ENCODE measurements around the gene JARID2. TPM values are rescaled to one million over a fixed set of nuclear protein-coding genes. Genes with fewer than 3 reads are reported as not detected.
A peak's percentile ranks its signal among the peaks of the same experiment; 100 is the strongest.

The JARID2 gene
- total and polyA plus RNA-seq, 2 of the 4 experiments (the other 2 are of a cell fraction): 9.6 to 12.9 TPM

DNA sequence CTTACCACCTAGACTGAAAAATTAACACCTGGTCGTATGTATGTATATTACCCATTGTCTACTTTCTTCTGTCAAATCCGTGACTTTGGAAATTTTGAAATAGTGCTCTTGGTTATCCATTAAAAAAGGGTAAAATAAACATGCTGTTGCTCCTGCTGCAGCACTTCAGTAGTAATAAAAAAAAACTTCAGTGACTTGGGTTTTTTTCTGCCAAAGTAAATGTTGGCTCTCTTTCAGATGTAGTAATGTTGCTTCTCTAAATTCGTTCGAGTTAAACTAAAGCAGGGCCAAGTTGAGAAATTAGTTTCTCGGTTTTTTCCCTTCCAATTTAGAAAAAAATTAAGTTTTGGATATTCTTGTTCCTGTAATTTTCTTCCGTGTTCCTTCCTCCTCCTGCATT, 34.2 kb downstream of the JARID2 start:
- CTCF ChIA-PET: no interaction called here
- H2AK5ac ChIP-seq (ENCODE audit: low read depth, low read length): no peak overlapping the region
- no peak overlapping the region for H3K9ac ChIP-seq (ENCODE audit: low read depth, low read length)
- H3K27ac ChIP-seq (ENCODE audit: insufficient read depth, low read length): no peak overlapping the region
- H3K23ac ChIP-seq (ENCODE audit: low read depth, low read length): no peak overlapping the region
- H3K79me1 ChIP-seq (ENCODE audit: low read depth in 1 of 2, low read length in 2 of 2): peaks cover 23 to 68% of the 10 kb centered on the region in 2 experiments
- peaks cover 19% of the 10 kb centered on the region for H3K4me1 ChIP-seq (ENCODE audit: control insufficient read depth, insufficient read depth, low read length)
- no peak overlapping the region for H2BK20ac ChIP-seq (ENCODE audit: low read depth, low read length)
- TF ChIP-seq POLR2A (IDR thresholded peaks at IDR 0.05; ENCODE audit: low read depth, low read length) (no peak), RCOR1 (IDR thresholded peaks at IDR 0.05; ENCODE audit: insufficient replicate concordance, low read length) (no peak), RFX5 (IDR thresholded peaks at IDR 0.05; ENCODE audit: low read depth, low read length) (no peak), MAZ (IDR thresholded peaks at IDR 0.05; ENCODE audit: borderline replicate concordance, low read depth, low read length) (no peak), MXI1 (IDR thresholded peaks at IDR 0.05; ENCODE audit: borderline replicate concordance, low read depth, low read length) (no peak), BHLHE40 (IDR thresholded peaks at IDR 0.05; ENCODE audit: low read depth, low read length) (no peak), FOS (IDR thresholded peaks at IDR 0.05; ENCODE audit: low read depth, low read length) (no peak), RAD21 (IDR thresholded peaks at IDR 0.05; ENCODE audit: low read length) (no peak), CEBPB (IDR thresholded peaks at IDR 0.05; ENCODE audit: low read depth, low read length) (no peak), SMC3 (IDR thresholded peaks at IDR 0.05; ENCODE audit: low read depth, low read length) (no peak), CHD1 (IDR thresholded peaks at IDR 0.05; ENCODE audit: low read depth, low read length) (no peak)
- TF ChIP-seq, protein P1, sequence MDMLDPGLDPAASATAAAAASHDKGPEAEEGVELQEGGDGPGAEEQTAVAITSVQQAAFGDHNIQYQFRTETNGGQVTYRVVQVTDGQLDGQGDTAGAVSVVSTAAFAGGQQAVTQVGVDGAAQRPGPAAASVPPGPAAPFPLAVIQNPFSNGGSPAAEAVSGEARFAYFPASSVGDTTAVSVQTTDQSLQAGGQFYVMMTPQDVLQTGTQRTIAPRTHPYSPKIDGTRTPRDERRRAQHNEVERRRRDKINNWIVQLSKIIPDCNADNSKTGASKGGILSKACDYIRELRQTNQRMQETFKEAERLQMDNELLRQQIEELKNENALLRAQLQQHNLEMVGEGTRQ (IDR thresholded peaks at IDR 0.05; ENCODE audit: low read depth, low read length): no peak
- TF ChIP-seq, protein P2, sequence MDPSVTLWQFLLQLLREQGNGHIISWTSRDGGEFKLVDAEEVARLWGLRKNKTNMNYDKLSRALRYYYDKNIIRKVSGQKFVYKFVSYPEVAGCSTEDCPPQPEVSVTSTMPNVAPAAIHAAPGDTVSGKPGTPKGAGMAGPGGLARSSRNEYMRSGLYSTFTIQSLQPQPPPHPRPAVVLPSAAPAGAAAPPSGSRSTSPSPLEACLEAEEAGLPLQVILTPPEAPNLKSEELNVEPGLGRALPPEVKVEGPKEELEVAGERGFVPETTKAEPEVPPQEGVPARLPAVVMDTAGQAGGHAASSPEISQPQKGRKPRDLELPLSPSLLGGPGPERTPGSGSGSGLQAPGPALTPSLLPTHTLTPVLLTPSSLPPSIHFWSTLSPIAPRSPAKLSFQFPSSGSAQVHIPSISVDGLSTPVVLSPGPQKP (IDR thresholded peaks at IDR 0.05; ENCODE audit: borderline replicate concordance, low read depth, low read length): no peak
- no peak overlapping the region for H4K8ac ChIP-seq (ENCODE audit: low read depth in 2 of 2, low read length in 2 of 2)
- intact Hi-C loops (cut with micrococcal nuclease): no loop called here
- ATAC-seq (ENCODE audit: low read depth): peak; percentile 48; the same call in 1 of the 2 replicates
- no peak overlapping the region for H3K18ac ChIP-seq (ENCODE audit: low read depth, low read length)
- no peak overlapping the region for H3K56ac ChIP-seq (ENCODE audit: extremely low read depth, insufficient read depth, low read length)
- in situ Hi-C loops (cut with MboI; ENCODE audit: low sequenced_read_pairs): no loop called here
- no peak overlapping the region for H3K4me3 ChIP-seq (ENCODE audit: insufficient read depth, low read depth, low read length)
- H3K36me3 ChIP-seq (ENCODE audit: control insufficient read depth, insufficient read depth, low read length): no peaks in the 10 kb centered on the region
- H3K9me1 ChIP-seq (ENCODE audit: insufficient read depth, low read length): peaks cover 6% of the 10 kb centered on the region
- peaks cover 75% of the 10 kb centered on the region for H4K20me1 ChIP-seq (ENCODE audit: insufficient read depth, low read length)
- no peak overlapping the region for H2AFZ ChIP-seq (replicated peaks; ENCODE audit: low read length, poor library complexity)
- no peak overlapping the region for H2AK9ac ChIP-seq (replicated peaks; ENCODE audit: low read depth, low read length, poor library complexity)
- dilution Hi-C loops (cut with HindIII; ENCODE audit: low sequenced_read_pairs, unreplicated experiment): no loop called here
- no peaks in the 10 kb centered on the region for H3K9me3 ChIP-seq (ENCODE audit: control insufficient read depth, insufficient read depth, low read length)
- H2BK5ac ChIP-seq (ENCODE audit: low read depth, low read length, poor library complexity, severe bottlenecking): no peak overlapping the region
- POLR2A ChIA-PET (ENCODE audit: unreplicated experiment): no interaction called here
- peak; percentile 62 for DNase-seq
- peak overlapping the region; percentile 60 for H3K4me2 ChIP-seq (ENCODE audit: low read depth, low read length)
- H3K4ac ChIP-seq (ENCODE audit: low read depth, low read length): no peak overlapping the region
- BruUV-seq (replicated peaks): no TSS peak
- no peak overlapping the region for H2BK15ac ChIP-seq (ENCODE audit: low read depth, low read length)
- H3K14ac ChIP-seq (replicated peaks; ENCODE audit: low read depth, low read length): no peak overlapping the region
- no peaks in the 10 kb centered on the region for H3K27me3 ChIP-seq (ENCODE audit: control insufficient read depth, insufficient read depth, low read length)
- H4K91ac ChIP-seq (ENCODE audit: insufficient read depth, low read depth, low read length): no peak overlapping the region
- no peak overlapping the region for H2BK120ac ChIP-seq (ENCODE audit: low read depth, low read length)
- no CpG with 5 or more reads among the region's 6 CpGs for WGBS, 2 experiments (ENCODE audit: extremely low coverage in 2 of 2, insufficient read length in 1 of 2)
- no peak overlapping the region for H4K5ac ChIP-seq (ENCODE audit: low read depth, low read length)
